HCT116 (cell line): ENCODE data around the gene RGS19. TPM values are rescaled to one million over a fixed set of nuclear protein-coding genes. Genes with fewer than 3 reads are reported as not detected.

ENCODE experiments used
- ATAC-seq: fragments of 200-7000 bp; cut with Tn5 transposase; 2 replicates; pipeline ENCODE4 v1.9.1; 2020; ENCODE audit warnings: mild to moderate bottlenecking, moderate library complexity
- BruUV-seq: library from RNA; stranded (reverse); fragments of 400-500 nt; replicated peaks from 2 replicates; lab custom pipeline; 2021; lab: Mats Ljungman, UMichigan
- CTCF ChIA-PET: fragments of 300-600 bp; sonication (Branson Sonifier 250); formaldehyde crosslinking; loops from one replicate; lab custom pipeline; 2021; ENCODE audit warnings: antibody characterized with exemption; lab: Charles Lee
- POLR2A ChIA-PET: fragments of 300-600, 350-600 bp; sonication (Branson Sonifier 250); formaldehyde crosslinking; loops from one replicate; lab custom pipeline; 2021; ENCODE audit warnings: antibody characterized with exemption; lab: Charles Lee
- RAD21 ChIA-PET, 2 experiments: fragments of 300-600 bp; sonication (Branson Sonifier 250); formaldehyde crosslinking; loops; one replicate each; lab custom pipeline; 2023; ENCODE audit warnings: low total read pairs in 2 of 2; ENCODE audit not compliant: uncharacterized antibody in 2 of 2, unreplicated experiment in 2 of 2, low non-redundant PET in 1 of 2; lab: Charles Lee
- DNase-seq: peaks from one replicate; pipeline ENCODE4 v3.0.0-alpha.2; 2010; ENCODE audit warnings: low read depth, low spot score
- H2AFZ ChIP-seq: fragments of 200-600 bp; shearing (Covaris generic), sonication (generic); 2 replicates; pipeline ENCODE4 v1.6.1; 2017; ENCODE audit warnings: low read depth, mixed run types, mixed read lengths, antibody characterized with exemption, low read length; ENCODE audit not compliant: poor library complexity, severe bottlenecking
- H3K27ac ChIP-seq: 2 replicates; pipeline ENCODE4 v1.5.1; 2012; ENCODE audit warnings: low read depth, low read length
- H3K27me3 ChIP-seq: fragments of 200-600 bp; sonication (generic); 2 replicates; pipeline ENCODE4 v1.6.1; 2016; ENCODE audit warnings: mixed run types, low read length, mixed read lengths; ENCODE audit not compliant: insufficient read depth
- H3K36me3 ChIP-seq, 2 experiments: fragments of 200-500 bp in 1 of 2; fragments of 200-600 bp in 1 of 2; sonication (Bioruptor generic) in 1 of 2; sonication (generic) in 1 of 2; 2 replicates each; pipeline versions ENCODE4 v1.5.1 to v1.6.1; 2014 to 2016; ENCODE audit warnings: low read length in 2 of 2, inconsistent platforms in 1 of 2, mixed read lengths in 1 of 2, mixed run types in 1 of 2; ENCODE audit not compliant: insufficient read depth in 2 of 2, control insufficient read depth in 1 of 2
- H3K4me1 ChIP-seq, 2 experiments: fragments of 200-600 bp in 1 of 2; sonication (generic) in 1 of 2; 2 replicates each; pipeline versions ENCODE4 v1.5.1 to v1.6.1; 2012 to 2017; ENCODE audit warnings: low read length in 2 of 2, inconsistent platforms in 1 of 2, mild to moderate bottlenecking in 1 of 2, mixed read lengths in 1 of 2, mixed run types in 1 of 2, moderate library complexity in 1 of 2; ENCODE audit not compliant: insufficient read depth in 2 of 2, control insufficient read depth in 1 of 2
- H3K4me2 ChIP-seq: fragments of 200-600 bp; sonication (generic); 2 replicates; pipeline ENCODE4 v1.6.1; 2017; ENCODE audit warnings: mixed run types, low read length, mixed read lengths
- H3K4me3 ChIP-seq, 2 experiments: fragments of 200-600 bp in 1 of 2; sonication (generic) in 1 of 2; replicated peaks in 1 of 2; 2 replicates each; pipeline ENCODE4 v1.5.1; 2011 to 2016; ENCODE audit warnings: low read length in 2 of 2, control low read depth in 1 of 2, low read depth in 1 of 2, mild to moderate bottlenecking in 1 of 2, mixed read lengths in 1 of 2, mixed run types in 1 of 2
- H3K79me2 ChIP-seq: fragments of 200-600 bp; sonication (generic); 2 replicates; pipeline ENCODE4 v1.6.1; 2017; ENCODE audit warnings: mild to moderate bottlenecking, mixed run types, low read length, moderate library complexity, mixed read lengths; ENCODE audit not compliant: insufficient read depth
- H3K9ac ChIP-seq: fragments of 200-600 bp; sonication (generic); 2 replicates; pipeline ENCODE4 v1.6.1; 2016; ENCODE audit warnings: low read length, mixed read lengths
- H3K9me2 ChIP-seq: fragments of 200-600 bp; sonication (generic), shearing (Covaris generic); 2 replicates; pipeline ENCODE4 v1.6.1; 2017; ENCODE audit warnings: mixed run types, mild to moderate bottlenecking, moderate library complexity; ENCODE audit not compliant: insufficient read depth
- H3K9me3 ChIP-seq, 2 experiments: fragments of 200-500 bp in 1 of 2; fragments of 200-600 bp in 1 of 2; sonication (Bioruptor generic) in 1 of 2; sonication (generic) in 1 of 2; 2 replicates each; pipeline ENCODE4 v1.6.1; 2014 to 2017; ENCODE audit warnings: low read length in 2 of 2, mixed read lengths in 2 of 2, inconsistent platforms in 1 of 2, low read depth in 1 of 2, mild to moderate bottlenecking in 1 of 2, mixed run types in 1 of 2, moderate library complexity in 1 of 2; ENCODE audit not compliant: control insufficient read depth in 1 of 2, insufficient read depth in 1 of 2
- H4K20me1 ChIP-seq: fragments of 200-600 bp; sonication (generic), shearing (Covaris generic); 2 replicates; pipeline ENCODE4 v1.6.1; 2017; ENCODE audit warnings: mixed run types, mild to moderate bottlenecking, moderate library complexity; ENCODE audit not compliant: insufficient read depth
- ATF3 ChIP-seq: IDR thresholded peaks from 2 replicates; pipeline ENCODE4 v1.6.1; 2012
- CEBPB ChIP-seq: IDR thresholded peaks from 2 replicates; pipeline ENCODE4 v1.6.1; 2012; ENCODE audit warnings: low read depth
- EGR1 ChIP-seq: IDR thresholded peaks from 2 replicates; pipeline ENCODE4 v1.6.1; 2012; ENCODE audit warnings: low read depth
- EZH2 ChIP-seq: fragments of 200-600 bp; sonication (generic); IDR thresholded peaks from 2 replicates; pipeline ENCODE4 v1.6.1; 2017; ENCODE audit warnings: antibody characterized with exemption, mixed run types
- EZH2phosphoT487 ChIP-seq: fragments of 200-600 bp; IDR thresholded peaks from 2 replicates; pipeline ENCODE4 v1.6.1; 2018; ENCODE audit warnings: antibody characterized with exemption, borderline replicate concordance
- JUND ChIP-seq: IDR thresholded peaks from 2 replicates; pipeline ENCODE4 v1.6.1; 2012
- POLR2A ChIP-seq: IDR thresholded peaks from 2 replicates; pipeline ENCODE4 v1.7.0; 2011; ENCODE audit warnings: borderline replicate concordance; ENCODE audit not compliant: insufficient read depth, insufficient read length; ENCODE audit errors: extremely low read depth
- POLR2AphosphoS5 ChIP-seq: IDR thresholded peaks from 2 replicates; pipeline ENCODE4 v1.6.1; 2011; ENCODE audit warnings: mild to moderate bottlenecking, low read depth, low read length, moderate library complexity
- SIN3A ChIP-seq: IDR thresholded peaks from 2 replicates; pipeline ENCODE4 v1.6.1; 2012; ENCODE audit warnings: low read depth
- SP1 ChIP-seq: IDR thresholded peaks from 2 replicates; pipeline ENCODE4 v1.6.1; 2012; ENCODE audit warnings: low read depth
- SRF ChIP-seq: IDR thresholded peaks from 2 replicates; pipeline ENCODE4 v1.6.1; 2012; ENCODE audit warnings: low read depth
- ZFX ChIP-seq: fragments of 450-650 bp; IDR thresholded peaks from 2 replicates; pipeline ENCODE4 v1.6.1; 2017
- intact Hi-C: fragments of 100-400 bp; cut with micrococcal nuclease; formaldehyde crosslinking; loops from 2 replicates; pipeline ENCODE4 v1.10.0; 2022
- total RNA-seq: library from RNA; stranded (reverse); gene quantifications from one replicate; pipeline ENCODE4 v1.2.1, GENCODE V29; 2021; ENCODE audit not compliant: unreplicated experiment
- TF ChIP-seq, protein P1 (sequence below): IDR thresholded peaks from 2 replicates; pipeline ENCODE4 v1.6.1; 2012

RGS19 gene
- total RNA-seq, 1 experiment from 2014 or later, result 21.4 TPM

DNA sequence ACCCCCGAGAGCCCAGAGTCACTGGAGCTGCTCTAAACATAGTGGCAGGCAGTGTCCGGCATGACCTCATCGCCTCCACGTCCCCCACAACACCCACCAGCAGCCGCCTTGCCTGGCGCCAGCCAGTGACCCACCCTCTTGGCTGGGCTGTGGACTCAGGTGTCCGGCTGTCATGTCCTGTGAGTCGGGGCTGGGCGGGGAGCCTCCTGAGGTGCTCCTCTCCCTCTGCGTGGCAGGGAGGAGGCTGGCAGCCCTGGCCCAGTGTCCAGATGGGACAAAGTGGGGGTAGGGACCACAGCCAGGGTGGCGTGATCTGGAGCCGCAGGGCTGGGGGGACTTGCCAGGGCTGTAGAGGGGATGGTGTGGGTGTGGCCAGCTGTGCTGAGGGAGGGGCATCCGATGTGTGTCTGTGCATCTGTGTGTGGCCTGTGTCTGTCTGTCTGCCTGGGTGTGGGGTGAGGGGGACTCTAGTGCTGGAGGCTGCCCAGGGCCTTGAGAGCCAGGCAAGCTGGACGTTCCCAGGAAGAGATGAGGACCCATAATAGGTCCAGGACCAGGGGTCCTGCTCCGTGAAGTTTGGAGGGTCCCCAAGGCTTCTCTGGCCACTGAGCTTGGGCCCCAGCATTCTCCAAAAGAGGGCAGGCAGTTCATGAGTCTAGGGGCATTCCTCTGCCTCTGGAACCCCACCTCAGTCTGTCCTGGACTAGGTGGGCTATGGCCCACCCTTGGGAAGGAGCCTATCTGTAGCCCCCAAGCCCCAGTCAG, 27.6 kb downstream of the RGS19 start:
- no peak overlapping the region for H2AFZ ChIP-seq
- no peak overlapping the region for H3K27ac ChIP-seq
- TF ChIP-seq SRF, result no peak
- no peak for TF ChIP-seq POLR2AphosphoS5
- TF ChIP-seq EZH2phosphoT487, result no peak
- no peak for TF ChIP-seq POLR2A
- TF ChIP-seq SIN3A, result no peak
- TF ChIP-seq JUND, result no peak
- no peak for TF ChIP-seq ZFX
- no peak for TF ChIP-seq EZH2
- no peak for TF ChIP-seq ATF3
- TF ChIP-seq CEBPB, result no peak
- POLR2A ChIA-PET, result interaction anchor here (0.6 kb wide), 1 partner anchor 477 kb away, joined by 3 read pairs; no protein-coding TSS in a partner anchor
- CTCF ChIA-PET, result no interaction called here
- ATAC-seq (no peak), DNase-seq (no peak)
- H3K4me1 ChIP-seq, result peaks cover 16 to 32% of the 10 kb centered on the region in 2 experiments
- H3K79me2 ChIP-seq, result no peaks in the 10 kb centered on the region
- H3K9me3 ChIP-seq, result no peaks in the 10 kb centered on the region
- RAD21 ChIA-PET, result interaction anchor here in 1 of 2 experiments (0.6 kb wide), 1 partner anchor 64 kb away, joined by 4 read pairs; no protein-coding TSS in a partner anchor
- no peaks in the 10 kb centered on the region for H3K9me2 ChIP-seq
- no peak overlapping the region for H3K4me3 ChIP-seq
- intact Hi-C loops, result loop anchor here (10.0 kb wide), 1 partner anchor 347 kb away; the partner anchor contains the start of genes ARFRP1 and ZGPAT
- H3K27me3 ChIP-seq, result no peaks in the 10 kb centered on the region
- H4K20me1 ChIP-seq, result no peaks in the 10 kb centered on the region
- no peak overlapping the region for H3K9ac ChIP-seq
- no peaks in the 10 kb centered on the region for H3K36me3 ChIP-seq
- H3K4me2 ChIP-seq, result no peak overlapping the region
- BruUV-seq, result no TSS peak

DNA sequence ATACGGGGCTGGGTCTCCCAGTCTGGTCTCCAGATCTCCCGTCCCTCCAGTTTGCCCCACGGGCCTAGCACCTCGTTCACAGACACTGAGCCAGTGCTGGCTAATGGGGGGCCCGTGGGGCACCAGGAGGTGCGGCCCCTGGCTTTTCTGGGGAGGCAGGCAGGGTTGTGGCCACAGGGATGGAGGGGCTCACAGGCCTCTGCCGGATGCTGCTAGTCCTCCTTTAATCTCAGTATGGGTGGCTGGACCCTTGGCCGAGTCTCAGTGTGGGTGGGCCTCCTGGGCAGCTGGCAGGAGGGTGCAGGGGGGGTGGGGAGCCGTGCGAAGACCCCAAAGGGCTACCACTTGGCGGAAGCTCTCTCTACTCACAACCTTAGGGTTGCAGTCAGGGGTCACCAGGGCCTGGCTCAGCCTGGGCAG, 28.3 kb downstream of the RGS19 start:
- TF ChIP-seq ZFX (no peak), EGR1 (no peak), CEBPB (no peak), EZH2 (no peak), ATF3 (no peak), SP1 (no peak)
- TF ChIP-seq, protein P1, sequence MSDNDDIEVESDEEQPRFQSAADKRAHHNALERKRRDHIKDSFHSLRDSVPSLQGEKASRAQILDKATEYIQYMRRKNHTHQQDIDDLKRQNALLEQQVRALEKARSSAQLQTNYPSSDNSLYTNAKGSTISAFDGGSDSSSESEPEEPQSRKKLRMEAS, result no peak
- Histone ChIP-seq H3K9ac (no peak overlapping the region), H3K4me3 (no peak overlapping the region), H4K20me1 (no peaks in the 10 kb centered on the region), H2AFZ (no peak overlapping the region), H3K36me3 (no peaks in the 10 kb centered on the region), H3K4me2 (no peak overlapping the region), H3K4me1 (peaks cover 16 to 36% of the 10 kb centered on the region in 2 experiments), H3K27me3 (no peaks in the 10 kb centered on the region), H3K79me2 (no peaks in the 10 kb centered on the region), H3K27ac (no peak overlapping the region), H3K9me3 (no peaks in the 10 kb centered on the region), H3K9me2 (no peaks in the 10 kb centered on the region)
- intact Hi-C loops, result loop anchor here (10.0 kb wide), 1 partner anchor 346 kb away; the partner anchor contains the start of genes ARFRP1 and ZGPAT
- ChIA-PET RAD21 (no interaction called here), POLR2A (interaction anchor here (0.6 kb wide), 1 partner anchor 477 kb away, joined by 3 read pairs; no protein-coding TSS in a partner anchor), CTCF (interaction anchor here (0.8 kb wide), 1 partner anchor 13 kb away, joined by 3 read pairs; no protein-coding TSS in a partner anchor)
- no peak for ATAC-seq
- no TSS peak for BruUV-seq
- DNase-seq, result no peak
